WTC11 (cell line): ENCODE measurements around the gene PCNX1. TPM values are rescaled to one million over a fixed set of nuclear protein-coding genes. Genes with fewer than 3 reads are reported as not detected.

Experiments
- ATAC-seq: fragments of 200-7000 bp; cut with Tn5 transposase; 2 replicates; pipeline ENCODE4 v1.10.0; 2021; ENCODE audit warnings: mild to moderate bottlenecking, moderate library complexity
- CTCF ChIA-PET: fragments of 300-600 bp; sonication (Branson Sonifier 250); formaldehyde crosslinking; loops from one replicate; lab custom pipeline; 2021; ENCODE audit warnings: antibody characterized with exemption; lab: Charles Lee
- POLR2A ChIA-PET: fragments of 350-600 bp; sonication (Branson Sonifier 250); formaldehyde crosslinking; loops from one replicate; lab custom pipeline; 2021; ENCODE audit warnings: antibody characterized with exemption; lab: Charles Lee
- DNase-seq: peaks from one replicate; pipeline ENCODE4 v3.0.0; 2021; ENCODE audit warnings: low spot score
- H3K27ac Mint-ChIP-seq: 2 replicates; pipeline ENCODE4 v1.8.0; 2021; ENCODE audit warnings: mixed read lengths
- H3K27me3 Mint-ChIP-seq: 2 replicates; pipeline ENCODE4 v1.8.0; 2021; ENCODE audit warnings: low read depth, mild to moderate bottlenecking, moderate library complexity, mixed read lengths
- H3K36me3 Mint-ChIP-seq: 2 replicates; pipeline ENCODE4 v1.8.0; 2021; ENCODE audit warnings: mixed read lengths
- H3K4me1 Mint-ChIP-seq: 2 replicates; pipeline ENCODE4 v1.8.0; 2022; ENCODE audit warnings: mixed read lengths
- H3K4me3 Mint-ChIP-seq: 2 replicates; pipeline ENCODE4 v1.8.0; 2021; ENCODE audit warnings: mild to moderate bottlenecking, moderate library complexity, mixed read lengths
- H3K9me3 Mint-ChIP-seq: 2 replicates; pipeline ENCODE4 v1.8.0; 2021; ENCODE audit warnings: mixed read lengths
- ATF3 ChIP-seq: sonication (generic); formaldehyde crosslinking; conservative IDR thresholded peaks from 2 replicates; pipeline ENCODE4 v1.8.1; 2022; ENCODE audit warnings: mild to moderate bottlenecking, missing genetic modification reagents
- CBFB ChIP-seq: sonication (generic); formaldehyde crosslinking; IDR thresholded peaks from 2 replicates; pipeline ENCODE4 v1.8.1; 2022; ENCODE audit warnings: mild to moderate bottlenecking, low read depth, missing genetic modification reagents
- E2F1 ChIP-seq: sonication (generic); formaldehyde crosslinking; IDR thresholded peaks from 2 replicates; pipeline ENCODE4 v1.8.0; 2022; ENCODE audit warnings: mild to moderate bottlenecking, missing genetic modification reagents
- ELF4 ChIP-seq: sonication (generic); formaldehyde crosslinking; IDR thresholded peaks from 2 replicates; pipeline ENCODE4 v1.8.1; 2022; ENCODE audit warnings: low read depth, mild to moderate bottlenecking, moderate library complexity, missing genetic modification reagents
- ETV6 ChIP-seq: sonication (generic); formaldehyde crosslinking; IDR thresholded peaks from 2 replicates; pipeline ENCODE4 v1.8.1; 2022; ENCODE audit warnings: mild to moderate bottlenecking, missing genetic modification reagents
- GTF2I ChIP-seq: fragments of 250-450 bp; sonication (Bioruptor Pico); conservative IDR thresholded peaks from 2 replicates; pipeline ENCODE4 v1.4.0; 2021; ENCODE audit warnings: mild to moderate bottlenecking
- KAT7 ChIP-seq: sonication (generic); formaldehyde crosslinking; IDR thresholded peaks from 2 replicates; pipeline ENCODE4 v1.8.1; 2023; ENCODE audit warnings: missing genetic modification reagents, mild to moderate bottlenecking, borderline replicate concordance
- MAX ChIP-seq: sonication (generic); formaldehyde crosslinking; IDR thresholded peaks from 2 replicates; pipeline ENCODE4 v1.8.0; 2022; ENCODE audit warnings: mild to moderate bottlenecking, missing genetic modification reagents
- MYBL2 ChIP-seq: sonication (generic); formaldehyde crosslinking; IDR thresholded peaks from 2 replicates; pipeline ENCODE4 v1.8.1; 2023; ENCODE audit warnings: mild to moderate bottlenecking, moderate library complexity, missing genetic modification reagents
- NFYB ChIP-seq: sonication (generic); formaldehyde crosslinking; conservative IDR thresholded peaks from 2 replicates; pipeline ENCODE4 v1.8.0; 2022; ENCODE audit warnings: low read depth, missing genetic modification reagents
- OVOL2 ChIP-seq: fragments of 250-450 bp; sonication (Bioruptor Pico); IDR thresholded peaks from 2 replicates; pipeline ENCODE4 v1.9.0; 2021; ENCODE audit warnings: mild to moderate bottlenecking, borderline replicate concordance
- PRDM15 ChIP-seq: sonication (generic); formaldehyde crosslinking; IDR thresholded peaks from 2 replicates; pipeline ENCODE4 v1.8.0; 2022; ENCODE audit warnings: missing genetic modification reagents
- ZNF121 ChIP-seq: sonication (generic); formaldehyde crosslinking; IDR thresholded peaks from 2 replicates; pipeline ENCODE4 v1.8.0; 2023; ENCODE audit warnings: missing genetic modification reagents
- ZNF219 ChIP-seq: sonication (generic); formaldehyde crosslinking; IDR thresholded peaks from 2 replicates; pipeline ENCODE4 v1.8.0; 2023; ENCODE audit warnings: missing genetic modification reagents, mild to moderate bottlenecking, borderline replicate concordance
- ZNF425 ChIP-seq: fragments of 250-450 bp; sonication (Bioruptor Pico); conservative IDR thresholded peaks from 2 replicates; pipeline ENCODE4 v1.9.0; 2021; ENCODE audit warnings: mild to moderate bottlenecking
- total RNA-seq: library from RNA; stranded (reverse); gene quantifications from 3 replicates; pipeline ENCODE4 v1.2.3, GENCODE V29; 2021

Gene PCNX1
- total RNA-seq, 1 experiment from 2014 or later: 46.4 TPM

- H3K9me3 Mint-ChIP-seq: no peaks in the 10 kb centered on the region
- H3K27me3 Mint-ChIP-seq: no peaks in the 10 kb centered on the region
- ATAC-seq: no peak
- ChIA-PET POLR2A (no interaction called here), CTCF (interaction anchor here (0.7 kb wide), 1 partner anchor 38 kb away, joined by 3 read pairs; no protein-coding TSS in a partner anchor)
- H3K36me3 Mint-ChIP-seq: no peaks in the 10 kb centered on the region
- no peak overlapping the region; the same call in 1 of the 2 replicates for H3K27ac Mint-ChIP-seq
- H3K4me1 Mint-ChIP-seq: peaks cover 22% of the 10 kb centered on the region
- no peak for TF ChIP-seq E2F1 (CRISPR knock-in tag)
- TF ChIP-seq ZNF219: no peak
- TF ChIP-seq OVOL2 (CRISPR knock-in tag): no peak
- TF ChIP-seq MAX (CRISPR knock-in tag): no peak
- no peak for TF ChIP-seq KAT7 (CRISPR knock-in tag)
- no peak for TF ChIP-seq MYBL2 (CRISPR knock-in tag)
- TF ChIP-seq ZNF121 (CRISPR knock-in tag): no peak
- no peak for TF ChIP-seq CBFB (CRISPR knock-in tag)
- no peak for TF ChIP-seq GTF2I (CRISPR knock-in tag)
- no peak for TF ChIP-seq ZNF425 (CRISPR knock-in tag)
- TF ChIP-seq ATF3 (CRISPR knock-in tag): no peak
- no peak for TF ChIP-seq NFYB (CRISPR knock-in tag)
- no peak for TF ChIP-seq ETV6
- TF ChIP-seq, all 79 proteins: peak for 0
- no peak for DNase-seq
- H3K4me3 Mint-ChIP-seq: no peak overlapping the region
These were observed 19.1 kb downstream of the PCNX1 start for GRCh38 chr14:70926235-70926830.

- no peaks in the 10 kb centered on the region for H3K27me3 Mint-ChIP-seq
- ChIA-PET POLR2A (no interaction called here), CTCF (interaction anchor here (1.3 to 1.7 kb wide), 3 partner anchors 24 to 41 kb away, joined by 4 to 9 read pairs (median 5); partner anchors contain the start of gene PCNX1)
- H3K27ac Mint-ChIP-seq: no peak overlapping the region
- no peak overlapping the region for H3K4me3 Mint-ChIP-seq
- H3K36me3 Mint-ChIP-seq: no peaks in the 10 kb centered on the region
- no peak for ATAC-seq
- H3K9me3 Mint-ChIP-seq: peaks cover 5% of the 10 kb centered on the region; the same call in 1 of the 2 replicates
- H3K4me1 Mint-ChIP-seq: peaks cover 14% of the 10 kb centered on the region
- DNase-seq: no peak
- no peak for TF ChIP-seq ELF4 (CRISPR knock-in tag)
- no peak for TF ChIP-seq PRDM15 (CRISPR knock-in tag)
- no peak for TF ChIP-seq MAX (CRISPR knock-in tag)
These were observed 23.7 kb downstream of the PCNX1 start for GRCh38 chr14:70931008-70931407.
